GM12878 (cell line): ENCODE measurements around the gene CORO7. TPM values are rescaled to one million over a fixed set of nuclear protein-coding genes. Genes with fewer than 3 reads are reported as not detected.

Experiments
- ATAC-seq: fragments of 200-7000 bp; cut with Tn5 transposase; 3 replicates; pipeline ENCODE4 v1.9.1; 2020; ENCODE audit warnings: mild to moderate bottlenecking, moderate library complexity
- BruUV-seq: library from RNA; stranded (reverse); fragments of 400-500 nt; replicated peaks from 2 replicates; lab custom pipeline; 2021; lab: Mats Ljungman, UMichigan
- CTCF ChIA-PET: fragments of 300-600 bp; sonication (Branson Sonifier 250); formaldehyde crosslinking; extraction: SDS; loops from one replicate; lab custom pipeline; 2021; ENCODE audit warnings: inconsistent platforms; lab: Yijun Ruan, JAX
- POLR2A ChIA-PET: fragments of 350-600 bp; formaldehyde crosslinking; extraction: SDS; loops from one replicate; lab custom pipeline; 2021; ENCODE audit warnings: inconsistent platforms; lab: Charles Lee
- RAD21 ChIA-PET: fragments of 300-600 bp; sonication (Branson Sonifier 250); formaldehyde crosslinking; loops from one replicate; lab custom pipeline; 2023; ENCODE audit warnings: antibody characterized with exemption; ENCODE audit not compliant: unreplicated experiment; lab: Charles Lee
- SMC1A ChIA-PET: fragments of 300-600 bp; sonication (Branson Sonifier 250); formaldehyde crosslinking; loops from one replicate; lab custom pipeline; 2023; ENCODE audit not compliant: unreplicated experiment, uncharacterized antibody; lab: Charles Lee
- DNase-seq: peaks from one replicate; pipeline ENCODE4 v3.0.0-alpha.2; 2011; ENCODE audit warnings: low read depth, low spot score
- FAIRE-seq: peaks from 3 replicates; lab custom pipeline; 2011; peaks lifted over from hg19 to GRCh38; lab: Jason Lieb, UNC
- H2AFZ ChIP-seq: 2 replicates; pipeline ENCODE4 v1.6.0; 2011; ENCODE audit warnings: low read depth, low read length, control low read depth; ENCODE audit not compliant: control insufficient read depth
- H3K27ac ChIP-seq: 2 replicates; pipeline ENCODE4 v1.5.1; 2011; ENCODE audit warnings: control low read depth; ENCODE audit not compliant: control insufficient read depth, insufficient read depth
- H3K27me3 ChIP-seq, 2 experiments: replicated peaks in 1 of 2; 2 replicates each; pipeline versions ENCODE4 v1.6.0 to v1.6.1; 2011; ENCODE audit warnings: low read length in 1 of 2; ENCODE audit not compliant: control insufficient read depth in 2 of 2, insufficient read depth in 2 of 2
- H3K36me3 ChIP-seq, 2 experiments: 2 replicates each; pipeline ENCODE4 v1.5.1; 2011; ENCODE audit warnings: low read length in 1 of 2; ENCODE audit not compliant: control insufficient read depth in 2 of 2, insufficient read depth in 2 of 2
- H3K4me1 ChIP-seq: 2 replicates; pipeline ENCODE4 v1.6.1; 2011; ENCODE audit warnings: mild to moderate bottlenecking, low read length, moderate library complexity, mixed read lengths; ENCODE audit not compliant: control insufficient read depth, insufficient read depth
- H3K4me2 ChIP-seq: 2 replicates; pipeline ENCODE4 v1.6.0; 2011; ENCODE audit warnings: control low read depth; ENCODE audit not compliant: control insufficient read depth, insufficient read depth
- H3K4me3 ChIP-seq: fragments of 200-600 bp; sonication (generic); 2 replicates; pipeline ENCODE4 v1.5.1; 2016
- H3K79me2 ChIP-seq: 2 replicates; pipeline ENCODE4 v1.6.0; 2011; ENCODE audit warnings: low read length; ENCODE audit not compliant: control insufficient read depth, insufficient read depth
- H3K9ac ChIP-seq: 2 replicates; pipeline ENCODE4 v1.8.0; 2011; ENCODE audit warnings: low read length, control low read depth, mixed read lengths; ENCODE audit not compliant: control insufficient read depth, insufficient read depth
- H3K9me3 ChIP-seq: replicated peaks from 3 replicates; pipeline ENCODE4 v1.5.1; 2011; ENCODE audit warnings: mild to moderate bottlenecking, low read length; ENCODE audit not compliant: control insufficient read depth, insufficient read depth
- H4K20me1 ChIP-seq: 2 replicates; pipeline ENCODE4 v1.6.0; 2011; ENCODE audit not compliant: control insufficient read depth, insufficient read depth
- BACH1 ChIP-seq: fragments of 450-650 bp; IDR thresholded peaks from 2 replicates; pipeline ENCODE4 v1.6.1; 2017; ENCODE audit warnings: mild to moderate bottlenecking, borderline replicate concordance
- DPF2 ChIP-seq: fragments of 450-650 bp; IDR thresholded peaks from 2 replicates; pipeline ENCODE4 v1.6.1; 2017; ENCODE audit warnings: mild to moderate bottlenecking
- EGR1 ChIP-seq, 2 experiments: IDR thresholded peaks; 1 replicate in 1 of 2; 2 replicates in 1 of 2; pipeline ENCODE4 v1.6.1; 2011 to 2012; ENCODE audit warnings: low read depth in 2 of 2, low read length in 2 of 2, borderline replicate concordance in 1 of 2, mild to moderate bottlenecking in 1 of 2, moderate library complexity in 1 of 2
- ELK1 ChIP-seq: IDR thresholded peaks from 2 replicates; pipeline ENCODE4 v1.6.1; 2012; ENCODE audit warnings: low read depth, low read length, improper control_type of control experiment
- FOXM1 ChIP-seq: IDR thresholded peaks from 2 replicates; pipeline ENCODE4 v1.6.1; 2012; ENCODE audit warnings: low read depth, mild to moderate bottlenecking, inconsistent platforms, low read length, moderate library complexity
- IKZF2 ChIP-seq, 2 experiments: fragments of 450-650 bp; IDR thresholded peaks; 2 replicates each; pipeline ENCODE4 v1.6.1; 2017; ENCODE audit warnings: mild to moderate bottlenecking in 2 of 2, moderate library complexity in 2 of 2
- KDM1A ChIP-seq: fragments of 200-600 bp; sonication (generic); IDR thresholded peaks from 2 replicates; pipeline ENCODE4 v1.6.1; 2016; ENCODE audit warnings: borderline replicate concordance
- MEF2B ChIP-seq: fragments of 450-650 bp; IDR thresholded peaks from 2 replicates; pipeline ENCODE4 v1.6.1; 2018; ENCODE audit warnings: mild to moderate bottlenecking, moderate library complexity; ENCODE audit not compliant: partially characterized antibody, poor library complexity, severe bottlenecking
- NFXL1 ChIP-seq: fragments of 450-650 bp; IDR thresholded peaks from 2 replicates; pipeline ENCODE4 v1.6.1; 2017; ENCODE audit warnings: antibody characterized with exemption, mild to moderate bottlenecking, borderline replicate concordance
- NR2C1 ChIP-seq: fragments of 450-650 bp; IDR thresholded peaks from 2 replicates; pipeline ENCODE4 v1.6.1; 2017; ENCODE audit warnings: antibody characterized with exemption, mild to moderate bottlenecking, moderate library complexity
- NRF1 ChIP-seq: conservative IDR thresholded peaks from 2 replicates; pipeline ENCODE4 v1.6.1; 2011; ENCODE audit warnings: mild to moderate bottlenecking, low read depth, low read length, improper control_type of control experiment
- PAX5 ChIP-seq: IDR thresholded peaks from 2 replicates; pipeline ENCODE4 v1.6.1; 2011; ENCODE audit warnings: low read depth, low read length, borderline replicate concordance
- PML ChIP-seq: IDR thresholded peaks from 2 replicates; pipeline ENCODE4 v1.6.1; 2012; ENCODE audit warnings: low read length, inconsistent platforms
- SMAD5 ChIP-seq: IDR thresholded peaks from 2 replicates; pipeline ENCODE4 v1.6.1; 2016; ENCODE audit warnings: antibody characterized with exemption, low read depth
- TCF3 ChIP-seq: IDR thresholded peaks from 2 replicates; pipeline ENCODE4 v1.6.1; 2012; ENCODE audit warnings: low read depth, mild to moderate bottlenecking, low read length, borderline replicate concordance; ENCODE audit not compliant: insufficient read depth
- TCF7 ChIP-seq: IDR thresholded peaks from 2 replicates; pipeline ENCODE4 v1.6.1; 2014; ENCODE audit warnings: antibody characterized with exemption, borderline replicate concordance
- USF2 ChIP-seq: IDR thresholded peaks from 2 replicates; pipeline ENCODE4 v1.6.1; 2011; ENCODE audit warnings: low read depth, low read length, improper control_type of control experiment, borderline replicate concordance
- ZBTB40 ChIP-seq: fragments of 450-650 bp; IDR thresholded peaks from 2 replicates; pipeline ENCODE4 v1.6.1; 2016; ENCODE audit warnings: mild to moderate bottlenecking, moderate library complexity, borderline replicate concordance
- WGBS: methylation state at CpG from one replicate; pipeline ENCODE4 v1.1.6; 2016; ENCODE audit warnings: low lambda C conversion rate; ENCODE audit not compliant: insufficient replicate concordance, insufficient coverage; ENCODE audit errors: missing lambda C conversion rate; 5-methylcytosine and 5-hydroxymethylcytosine counted together
- in situ Hi-C: fragments of 300-500 bp; cut with MboI; formaldehyde crosslinking; loops from 9 replicates; pipeline ENCODE4 v1.14.3; 2018; ENCODE audit warnings: mixed read lengths
- intact Hi-C: fragments of 100-400 bp; cut with micrococcal nuclease; formaldehyde crosslinking; loops from one replicate; pipeline ENCODE4 v1.14.2; 2022; ENCODE audit not compliant: unreplicated experiment
- polyA plus RNA-seq, 11 experiments: library from polyadenylated mRNA; depleted of rRNA in 4 of 11; unstranded in 6 of 11; stranded (reverse) in 5 of 11; fragments of >200 nt; fragmentation: Nextera tagmentation in 4 of 11; fragmentation: Illumina TruSeq in 1 of 11; extraction: Ambion mirVana in 4 of 11; extraction: Trizol in 1 of 11; gene quantifications; 1 replicate in 1 of 11; 2 replicates in 10 of 11; pipeline versions ENCODE4 v1.2.1 to v1.2.3, GENCODE V29; 2011 to 2016; ENCODE audit warnings: inconsistent platforms in 2 of 11, missing spikeins in 2 of 11, low read depth in 1 of 11
- total RNA-seq, 4 experiments: library from RNA; depleted of rRNA in 3 of 4; stranded (reverse); fragments of >200 nt in 3 of 4; fragmentation: Illumina TruSeq in 1 of 4; extraction: Trizol in 1 of 4; gene quantifications; 2 replicates each; pipeline versions ENCODE4 v1.2.1 to v1.2.3, GENCODE V29; 2013 to 2021

The CORO7 gene
- total and polyA plus RNA-seq, 10 of the 15 experiments (the other 5 are each of a cell fraction or from before 2014, with no cell fraction given) = 0.64 to 89.2 (median 43.7) TPM

GRCh38 chr16:4360538-4361021, 55.8 kb downstream of the CORO7 start:
- H3K79me2 ChIP-seq = no peaks in the 10 kb centered on the region
- DNase-seq = no peak
- BruUV-seq = no TSS peak
- no peak overlapping the region for H3K4me2 ChIP-seq
- TF ChIP-seq NR2C1 (no peak), BACH1 (no peak), DPF2 (no peak), SMAD5 (no peak), FOXM1 (no peak), ZBTB40 (no peak), ELK1 (no peak), PML (no peak), KDM1A (no peak), IKZF2 (IDR thresholded peaks at IDR 0.05) (no peak), PAX5 (no peak), MEF2B (no peak), NFXL1 (no peak), NRF1 (no peak), TCF3 (no peak), TCF7 (no peak), USF2 (no peak), EGR1 (IDR thresholded peaks at IDR 0.05; ENCODE audit: borderline replicate concordance in 1 of 2, low read depth in 2 of 2, low read length in 2 of 2) (no peak)
- no peak overlapping the region for H3K9ac ChIP-seq
- SMC1A ChIA-PET = no interaction called here
- H3K4me3 ChIP-seq = no peak overlapping the region
- ATAC-seq = peak; percentile 41
- H3K36me3 ChIP-seq = peaks cover 4 to 35% of the 10 kb centered on the region in 2 experiments; a peak in 3 of 4 replicates
- RAD21 ChIA-PET = no interaction called here
- H3K27ac ChIP-seq = no peak overlapping the region
- H3K9me3 ChIP-seq = no peaks in the 10 kb centered on the region
- H3K27me3 ChIP-seq = no peaks in the 10 kb centered on the region
- no peak overlapping the region for H2AFZ ChIP-seq
- CTCF ChIA-PET = no interaction called here
- POLR2A ChIA-PET = no interaction called here
- in situ Hi-C loops = loop anchor here (5.0 kb wide), 1 partner anchor 37 kb away; no protein-coding TSS in a partner anchor
- WGBS = 85% methylated on average over 8 of the region's 11 CpGs
- peaks cover 4% of the 10 kb centered on the region for H3K4me1 ChIP-seq
- no peak for FAIRE-seq
- no peaks in the 10 kb centered on the region for H4K20me1 ChIP-seq
- intact Hi-C loops = no loop called here
